K562 (cell line): ENCODE measurements around the gene SMURF1. TPM values are rescaled to one million over a fixed set of nuclear protein-coding genes. Genes with fewer than 3 reads are reported as not detected.
A peak's percentile ranks its signal among the peaks of the same experiment; 100 is the strongest.

Source experiments
- ATAC-seq: fragments of 200-7000 bp; cut with Tn5 transposase; 3 replicates; pipeline ENCODE4 v1.9.1; 2020; ENCODE audit warnings: moderate library complexity
- BruUV-seq: library from RNA; stranded (reverse); fragments of 400-500 nt; replicated peaks from 2 replicates; lab custom pipeline; 2021; lab: Mats Ljungman, UMichigan
- CTCF ChIA-PET: fragments of 300-600 bp; formaldehyde crosslinking; extraction: SDS; loops from one replicate; lab custom pipeline; 2021; ENCODE audit warnings: low intra/inter-chr PET ratio; lab: Yijun Ruan, JAX
- POLR2A ChIA-PET: fragments of 300-600, 350-650 bp; sonication (Branson Sonifier 250); formaldehyde crosslinking; extraction: SDS; loops from one replicate; lab custom pipeline; 2021; ENCODE audit warnings: antibody characterized with exemption, inconsistent platforms; lab: Yijun Ruan, JAX
- DNase-seq, 4 experiments: peaks; one replicate each; pipeline versions ENCODE4 v3.0.0 to v3.0.0-alpha.2; 2011 to 2018; ENCODE audit warnings: low spot score in 3 of 4, mixed read lengths in 3 of 4; ENCODE audit errors: extremely low read depth in 1 of 4
- FAIRE-seq: peaks from 2 replicates; lab custom pipeline; 2011; peaks lifted over from hg19 to GRCh38; lab: Jason Lieb, UNC
- H2AFZ ChIP-seq: 2 replicates; pipeline ENCODE4 v1.6.0; 2011; ENCODE audit warnings: low read depth, low read length, control low read depth, inconsistent platforms
- H3K27ac ChIP-seq: fragments of 200-600 bp; 3 replicates; pipeline ENCODE4 v1.8.0; 2011; ENCODE audit warnings: low read depth, mild to moderate bottlenecking, control low read depth, inconsistent platforms, low read length, moderate library complexity, mixed read lengths; ENCODE audit errors: extremely low read depth
- H3K27me3 ChIP-seq, 2 experiments: fragments of 300-600 bp in 1 of 2; 2 replicates in 1 of 2; 3 replicates in 1 of 2; pipeline versions ENCODE4 v1.6.0 to v1.8.0; 2011; ENCODE audit warnings: inconsistent platforms in 2 of 2, low read length in 2 of 2, mild to moderate bottlenecking in 1 of 2, mixed read lengths in 1 of 2, moderate library complexity in 1 of 2; ENCODE audit not compliant: control insufficient read depth in 2 of 2, insufficient read depth in 2 of 2
- H3K36me3 ChIP-seq: fragments of 300-600 bp; 3 replicates; pipeline ENCODE4 v1.8.0; 2011; ENCODE audit warnings: mild to moderate bottlenecking, low read length, inconsistent platforms; ENCODE audit not compliant: control insufficient read depth, insufficient read depth
- H3K4me1 ChIP-seq, 2 experiments: fragments of 200-600 bp in 1 of 2; replicated peaks in 1 of 2; 2 replicates in 1 of 2; 3 replicates in 1 of 2; pipeline versions ENCODE4 v1.5.1 to v1.8.0; 2011; ENCODE audit warnings: inconsistent platforms in 2 of 2, low read length in 2 of 2, mild to moderate bottlenecking in 1 of 2, mixed read lengths in 1 of 2, moderate library complexity in 1 of 2; ENCODE audit not compliant: control insufficient read depth in 2 of 2, insufficient read depth in 2 of 2
- H3K4me2 ChIP-seq: 2 replicates; pipeline ENCODE4 v1.6.1; 2011; ENCODE audit warnings: low read length, control low read depth, inconsistent platforms, mixed read lengths; ENCODE audit not compliant: insufficient read depth
- H3K4me3 ChIP-seq: fragments of 200-600 bp; sonication (generic), shearing (Covaris generic); 2 replicates; pipeline ENCODE4 v1.5.1; 2016; ENCODE audit warnings: control low read depth, inconsistent platforms
- H3K79me2 ChIP-seq: fragments of 200-600 bp; 3 replicates; pipeline ENCODE4 v1.8.0; 2011; ENCODE audit warnings: low read length, inconsistent platforms; ENCODE audit not compliant: control insufficient read depth, insufficient read depth
- H3K9ac ChIP-seq, 2 experiments: 2 replicates each; pipeline versions ENCODE4 v1.6.0 to v1.6.1; 2011; ENCODE audit warnings: low read depth in 2 of 2, low read length in 2 of 2, control low read depth in 1 of 2, inconsistent platforms in 1 of 2, mild to moderate bottlenecking in 1 of 2, mixed read lengths in 1 of 2; ENCODE audit not compliant: insufficient read depth in 1 of 2
- H3K9me1 ChIP-seq: one replicate; pipeline ENCODE4 v1.6.0; 2011; ENCODE audit warnings: inconsistent platforms, mild to moderate bottlenecking, low read length, moderate library complexity; ENCODE audit not compliant: control insufficient read depth, insufficient read depth
- H3K9me3 ChIP-seq: replicated peaks from 2 replicates; pipeline ENCODE4 v1.5.1; 2011; ENCODE audit warnings: low read depth, low read length, inconsistent platforms; ENCODE audit not compliant: control insufficient read depth, insufficient read depth
- H4K20me1 ChIP-seq: replicated peaks from 2 replicates; pipeline ENCODE4 v1.6.1; 2011; ENCODE audit warnings: low read length, inconsistent platforms, mixed read lengths; ENCODE audit not compliant: control insufficient read depth, insufficient read depth
- BCL6 ChIP-seq: fragments of 250-450 bp; sonication (Bioruptor Pico); IDR thresholded peaks from 2 replicates; pipeline ENCODE4 v1.4.0; 2020
- GATA2 ChIP-seq: sonication (generic); formaldehyde crosslinking; IDR thresholded peaks from 2 replicates; pipeline ENCODE4 v1.4.0; 2020; ENCODE audit warnings: mild to moderate bottlenecking, missing genetic modification reagents
- KDM1A ChIP-seq, 2 experiments: fragments of 450-650 bp; IDR thresholded peaks; 2 replicates each; pipeline ENCODE4 v1.6.1; 2016; ENCODE audit warnings: mild to moderate bottlenecking in 2 of 2
- POLR2B ChIP-seq: fragments of 450-650 bp; IDR thresholded peaks from 2 replicates; pipeline ENCODE4 v1.6.1; 2018; ENCODE audit warnings: low read depth; ENCODE audit not compliant: partially characterized antibody
- RBM25 ChIP-seq: fragments of 200-400 bp; formaldehyde crosslinking; IDR thresholded peaks from 2 replicates; pipeline ENCODE4 v1.6.1; 2018; ENCODE audit warnings: low read length, low read depth, moderate library complexity; ENCODE audit not compliant: severe bottlenecking
- SIN3B ChIP-seq: fragments of 450-650 bp; IDR thresholded peaks from 2 replicates; pipeline ENCODE4 v1.6.1; 2017; ENCODE audit warnings: low read depth, mild to moderate bottlenecking, moderate library complexity
- ZBED1 ChIP-seq: IDR thresholded peaks from 2 replicates; pipeline ENCODE4 v1.6.1; 2014
- ZBTB33 ChIP-seq: sonication (generic); formaldehyde crosslinking; IDR thresholded peaks from 2 replicates; pipeline ENCODE4 v1.8.1; 2023; ENCODE audit warnings: mild to moderate bottlenecking, missing genetic modification reagents
- ZBTB5 ChIP-seq: fragments of 450-650 bp; IDR thresholded peaks from 2 replicates; pipeline ENCODE4 v1.6.1; 2017; ENCODE audit warnings: antibody characterized with exemption
- ZKSCAN1 ChIP-seq: fragments of 150-350 bp; IDR thresholded peaks from 2 replicates; pipeline ENCODE4 v1.6.1; 2016; ENCODE audit warnings: low read depth, low read length
- ZNF175 ChIP-seq: fragments of 200-800 bp; sonication (Bioruptor generic); IDR thresholded peaks from 2 replicates; pipeline ENCODE4 v1.6.1; 2016; ENCODE audit warnings: low read depth, mild to moderate bottlenecking, missing genetic modification characterization, missing compliant biosample characterization
- ZNF232 ChIP-seq: sonication (generic); formaldehyde crosslinking; IDR thresholded peaks from 2 replicates; pipeline ENCODE4 v1.8.0; 2022; ENCODE audit warnings: mild to moderate bottlenecking, missing genetic modification reagents
- ZNF561 ChIP-seq: fragments of 450-650 bp; formaldehyde crosslinking; conservative IDR thresholded peaks from 2 replicates; pipeline ENCODE4 v1.4.0; 2020; ENCODE audit warnings: mild to moderate bottlenecking, moderate library complexity
- WGBS: fragments of 100-300 bp; shearing (Covaris generic); methylation state at CpG from one replicate; pipeline ENCODE4 v1.1.6; 2016; ENCODE audit warnings: low coverage, mixed read lengths; ENCODE audit not compliant: insufficient coverage; ENCODE audit errors: missing lambda C conversion rate; 5-methylcytosine and 5-hydroxymethylcytosine counted together
- in situ Hi-C: fragments of 300-500 bp; cut with MboI; formaldehyde crosslinking; loops from 4 replicates; pipeline ENCODE4 v1.15.0; 2018; ENCODE audit warnings: inconsistent platforms, mixed read lengths
- intact Hi-C: fragments of 100-400 bp; cut with micrococcal nuclease; formaldehyde crosslinking; loops from 2 replicates; pipeline ENCODE4 v1.14.2; 2022
- polyA plus RNA-seq, 8 experiments: library from polyadenylated mRNA; depleted of rRNA in 4 of 8; stranded (reverse) in 5 of 8; unstranded in 3 of 8; fragments of >200 nt; fragmentation: Nextera tagmentation in 2 of 8; fragmentation: Illumina TruSeq in 1 of 8; extraction: Ambion mirVana in 2 of 8; extraction: Trizol in 1 of 8; gene quantifications; 2 replicates each; pipeline versions ENCODE4 v1.2.1 to v1.2.3, GENCODE V29; 2011 to 2014; ENCODE audit warnings: inconsistent platforms in 1 of 8, missing spikeins in 1 of 8
- total RNA-seq, 7 experiments: library from RNA; depleted of rRNA in 6 of 7; stranded (reverse); fragments of >200 nt in 6 of 7; fragmentation: Illumina TruSeq in 2 of 7; extraction: Trizol in 2 of 7; gene quantifications; 2 replicates each; pipeline versions ENCODE4 v1.2.1 to v1.2.3, GENCODE V29; 2011 to 2021; ENCODE audit warnings: low replicate concordance in 1 of 7
- TF ChIP-seq, protein P1 (sequence below): fragments of 450-650 bp; IDR thresholded peaks from 2 replicates; pipeline ENCODE4 v1.7.1; 2018; ENCODE audit warnings: mild to moderate bottlenecking, low read depth; ENCODE audit not compliant: partially characterized antibody

SMURF1 gene
- total and polyA plus RNA-seq, 9 of the 15 experiments (the other 6 are each of a cell fraction or from before 2014, with no cell fraction given), result 1.0 to 20.1 (median 12.6) TPM

GRCh38 chr7:99092064-99092720, 51.7 kb downstream of the SMURF1 start:
- no peaks in the 10 kb centered on the region; the same call in 1 of the 2 replicates for H4K20me1 ChIP-seq
- H3K4me2 ChIP-seq, result no peak overlapping the region
- ATAC-seq (no peak), DNase-seq (no peak), FAIRE-seq (no peak)
- 63% methylated on average over 11 of the region's 11 CpGs for WGBS
- peaks cover 79% of the 10 kb centered on the region for H3K79me2 ChIP-seq
- no peaks in the 10 kb centered on the region for H3K27me3 ChIP-seq
- H3K36me3 ChIP-seq, result no peaks in the 10 kb centered on the region
- in situ Hi-C loops, result no loop called here
- H3K9ac ChIP-seq, result no peak overlapping the region
- ChIA-PET POLR2A (interaction anchor here (1.1 to 1.7 kb wide), 3 partner anchors 11 to 35 kb away, joined by 5 to 7 read pairs (median 7); no protein-coding TSS in a partner anchor), CTCF (interaction anchor here (0.5 kb wide), 1 partner anchor 167 kb away, joined by 3 read pairs; no protein-coding TSS in a partner anchor)
- no peak overlapping the region for H3K27ac ChIP-seq
- no peaks in the 10 kb centered on the region for H3K9me1 ChIP-seq
- H3K9me3 ChIP-seq, result no peaks in the 10 kb centered on the region
- H3K4me1 ChIP-seq, result peaks cover 10 to 34% of the 10 kb centered on the region in 2 experiments; a peak in 4 of 5 replicates
- no peak overlapping the region for H3K4me3 ChIP-seq
- H2AFZ ChIP-seq, result no peak overlapping the region
- intact Hi-C loops, result loop anchor here (5.0 kb wide), 1 partner anchor 35 kb away; no protein-coding TSS in a partner anchor
- BruUV-seq, result no TSS peak
- no peak for TF ChIP-seq ZNF561
- 0 out of 4 replicates have a peak, but pooled peaks have one; percentile 21 to 26 for TF ChIP-seq KDM1A (IDR thresholded peaks at IDR 0.05)
- TF ChIP-seq RBM25, result peak; percentile 84
- TF ChIP-seq, protein P1, sequence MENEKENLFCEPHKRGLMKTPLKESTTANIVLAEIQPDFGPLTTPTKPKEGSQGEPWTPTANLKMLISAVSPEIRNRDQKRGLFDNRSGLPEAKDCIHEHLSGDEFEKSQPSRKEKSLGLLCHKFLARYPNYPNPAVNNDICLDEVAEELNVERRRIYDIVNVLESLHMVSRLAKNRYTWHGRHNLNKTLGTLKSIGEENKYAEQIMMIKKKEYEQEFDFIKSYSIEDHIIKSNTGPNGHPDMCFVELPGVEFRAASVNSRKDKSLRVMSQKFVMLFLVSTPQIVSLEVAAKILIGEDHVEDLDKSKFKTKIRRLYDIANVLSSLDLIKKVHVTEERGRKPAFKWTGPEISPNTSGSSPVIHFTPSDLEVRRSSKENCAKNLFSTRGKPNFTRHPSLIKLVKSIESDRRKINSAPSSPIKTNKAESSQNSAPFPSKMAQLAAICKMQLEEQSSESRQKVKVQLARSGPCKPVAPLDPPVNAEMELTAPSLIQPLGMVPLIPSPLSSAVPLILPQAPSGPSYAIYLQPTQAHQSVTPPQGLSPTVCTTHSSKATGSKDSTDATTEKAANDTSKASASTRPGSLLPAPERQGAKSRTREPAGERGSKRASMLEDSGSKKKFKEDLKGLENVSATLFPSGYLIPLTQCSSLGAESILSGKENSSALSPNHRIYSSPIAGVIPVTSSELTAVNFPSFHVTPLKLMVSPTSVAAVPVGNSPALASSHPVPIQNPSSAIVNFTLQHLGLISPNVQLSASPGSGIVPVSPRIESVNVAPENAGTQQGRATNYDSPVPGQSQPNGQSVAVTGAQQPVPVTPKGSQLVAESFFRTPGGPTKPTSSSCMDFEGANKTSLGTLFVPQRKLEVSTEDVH, result no peak
- TF ChIP-seq ZBTB5, result no peak
- TF ChIP-seq ZNF175 (CRISPR knock-in tag), result no peak
- TF ChIP-seq SIN3B, result no peak
- TF ChIP-seq ZKSCAN1, result no peak
- TF ChIP-seq ZBED1, result no peak
- TF ChIP-seq ZBTB33 (CRISPR knock-in tag), result 0 out of 2 replicates have a peak, but pooled peaks have one; percentile 36
- no peak for TF ChIP-seq GATA2 (CRISPR knock-in tag)
- no peak for TF ChIP-seq POLR2B
- TF ChIP-seq BCL6 (CRISPR knock-in tag), result no peak
- 0 out of 2 replicates have a peak, but pooled peaks have one; percentile 21 for TF ChIP-seq ZNF232
